ENCODE data around the gene SRCAP. TPM values are rescaled to one million over a fixed set of nuclear protein-coding genes. Genes with fewer than 3 reads are reported as not detected.
A peak's percentile ranks its signal among the peaks of the same experiment; 100 is the strongest.

The SRCAP gene
- total RNA-seq, 5 donors from 2014 or later (not counting 1 experiment from before 2014, with no cell fraction given) = 82.8 to 124 (median 114) TPM

DNA sequence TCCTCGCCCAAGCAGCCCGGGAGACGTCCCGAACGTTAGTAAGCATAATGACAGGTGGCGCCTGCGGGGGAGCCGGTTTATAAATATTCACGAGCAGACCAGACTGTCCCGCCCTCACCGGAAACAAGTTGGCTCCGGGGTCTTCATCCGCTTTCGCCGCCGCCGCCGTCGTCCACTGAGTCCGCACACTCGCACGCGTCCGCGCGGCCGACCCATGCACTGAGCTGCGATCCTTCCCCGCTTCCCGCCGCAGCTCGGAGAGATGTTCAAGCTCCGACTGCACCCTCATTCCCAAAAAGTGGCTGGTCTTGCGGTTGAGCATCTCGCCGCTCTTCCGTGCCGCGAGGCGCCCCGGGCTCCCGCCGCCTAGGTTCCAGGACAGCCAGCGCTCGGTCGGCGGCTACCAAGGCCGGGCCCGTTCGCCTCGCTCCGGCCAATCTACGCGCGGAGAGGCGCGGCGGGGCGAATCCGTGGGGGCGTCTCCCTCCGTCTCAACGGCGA lies 62.5 kb downstream of the SRCAP start:
- peaks cover 20% of the 10 kb centered on the region for H3K36me3 Mint-ChIP-seq
- H3K27ac Mint-ChIP-seq = peak overlapping the region; percentile 89 to 90
- Histone ChIP-seq H3K36me3 (ENCODE audit: control insufficient read depth in 2 of 2, extremely low read depth in 1 of 2, insufficient read depth in 1 of 2, low read length in 1 of 2) (peaks cover 9 to 41% of the 10 kb centered on the region in 2 donors), H3K9me3 (no peaks in the 10 kb centered on the region), H3K4me3 (ENCODE audit: control insufficient read depth in 1 of 2, extremely low read depth in 1 of 2, low read length in 1 of 2) (peak overlapping the region; percentile 84 to 85), H3K27me3 (replicated peaks in 1 of 2; ENCODE audit: control insufficient read depth in 2 of 2, extremely low read depth in 1 of 2, insufficient read depth in 2 of 2, low read length in 1 of 2) (no peaks in the 10 kb centered on the region), H3K27ac (ENCODE audit: low read length) (peak overlapping the region; percentile 70), H3K4me1 (ENCODE audit: control insufficient read depth in 1 of 2, extremely low read depth in 1 of 2, insufficient read depth in 2 of 2, low read length in 2 of 2) (peaks cover 10 to 42% of the 10 kb centered on the region in 2 experiments)
- CTCF ChIA-PET = no interaction called here
- DNase-seq (peak in 11 of 35 experiments; percentile 13 to 51 (median 21)), ATAC-seq (replicated peaks in 1 of 4) (peak; percentile 25 to 41 (median 32))
- H3K9me3 Mint-ChIP-seq = no peaks in the 10 kb centered on the region
- H3K4me1 Mint-ChIP-seq = peaks cover 28 to 37% (median 35%) of the 10 kb centered on the region in 3 donors
- POLR2A ChIA-PET = interaction anchor here in 1 of 2 donors (0.8 kb wide), 1 partner anchor 36 kb away, joined by 5 read pairs; no protein-coding TSS in a partner anchor
- H3K27me3 Mint-ChIP-seq = no peaks in the 10 kb centered on the region
- H3K4me3 Mint-ChIP-seq = peak overlapping the region; percentile 93 to 96 (median 96)
- WGBS (ENCODE audit: insufficient coverage) = 1% methylated on average over 55 of the region's 64 CpGs

DNA sequence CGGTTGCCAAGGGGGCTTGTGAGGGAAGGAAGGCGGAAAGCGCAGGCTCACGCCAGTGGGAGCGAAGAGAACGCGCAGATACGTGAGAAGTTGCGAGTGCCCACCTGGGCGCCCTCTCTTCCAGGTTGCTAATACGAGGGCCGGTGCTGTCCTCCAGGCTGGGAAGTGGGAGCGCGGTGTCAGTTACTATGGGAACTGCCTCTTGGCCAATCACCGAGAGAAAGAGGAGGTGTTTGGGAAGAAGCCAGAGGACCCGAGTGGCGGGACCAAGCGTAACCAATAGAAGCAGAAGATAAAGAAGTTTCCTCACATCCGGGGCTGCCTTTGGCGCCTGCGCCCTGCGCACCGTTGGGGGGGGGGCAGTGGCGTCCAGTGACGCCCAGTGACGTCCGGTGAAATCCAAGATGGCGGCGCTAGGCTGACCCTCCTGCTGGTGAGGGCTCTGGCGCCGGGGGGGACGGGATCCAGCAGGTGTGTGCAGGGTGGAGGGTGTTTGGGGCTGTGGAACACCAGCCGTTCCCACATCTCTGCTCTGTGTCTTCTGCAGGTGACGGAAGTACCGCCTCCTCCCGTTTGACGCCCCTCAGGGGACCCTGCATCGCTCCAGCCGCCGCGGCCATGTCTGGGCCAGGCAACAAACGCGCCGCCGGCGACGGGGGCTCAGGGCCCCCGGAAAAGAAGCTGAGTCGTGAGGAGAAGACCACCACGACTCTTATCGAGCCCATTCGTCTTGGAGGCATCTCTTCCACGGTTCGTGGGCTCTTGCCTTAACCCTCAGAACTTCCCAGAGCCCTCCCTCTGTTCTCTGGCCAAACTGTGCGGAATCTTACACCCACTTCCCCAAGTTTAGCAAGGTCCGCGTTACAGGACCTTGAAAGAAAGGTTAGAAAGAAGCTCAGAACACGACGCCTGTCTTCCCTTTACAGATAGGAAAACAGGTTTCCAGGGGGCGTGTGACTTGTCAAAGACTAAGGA lies 63.2 kb downstream of the SRCAP start, which contains the start of the genes CFAP119 and RNF40:
TSS of gene CFAP119 (minus strand) at position 135 of the 975 bp plus-strand sequence. CDS start 314 bp downstream, outside the sequence.
TSS of gene RNF40 (plus strand) at position 395 of the 975 bp plus-strand sequence. CDS start at position 619, 224 bp downstream.
- H3K27me3 Mint-ChIP-seq = no peaks in the 10 kb centered on the region
- H3K4me1 Mint-ChIP-seq = peaks cover 28 to 39% (median 37%) of the 10 kb centered on the region in 3 donors
- peak within 1 kb of the TSS; percentile 89 to 90 for H3K27ac Mint-ChIP-seq
- H3K9me3 ChIP-seq = no peaks in the 10 kb centered on the region
- H3K36me3 Mint-ChIP-seq = peaks cover 24% of the 10 kb centered on the region
- peak within 1 kb of the TSS; percentile 84 to 85 for H3K4me3 ChIP-seq (ENCODE audit: control insufficient read depth in 1 of 2, extremely low read depth in 1 of 2, low read length in 1 of 2)
- ChIA-PET POLR2A (interaction anchor here (0.5 to 0.8 kb wide), 4 partner anchors 27 to 306 kb away, joined by 3 to 6 read pairs (median 6); no protein-coding TSS in a partner anchor), CTCF (no interaction called here)
- H3K9me3 Mint-ChIP-seq = no peaks in the 10 kb centered on the region
- DNase-seq = peak; percentile 76 to 94 (median 84)
- H3K27me3 ChIP-seq (replicated peaks in 1 of 2; ENCODE audit: control insufficient read depth in 2 of 2, extremely low read depth in 1 of 2, insufficient read depth in 2 of 2, low read length in 1 of 2) = no peaks in the 10 kb centered on the region
- H3K27ac ChIP-seq (ENCODE audit: low read length) = peak within 1 kb of the TSS; percentile 70
- under 1% methylated on average over 47 of the region's 60 CpGs for WGBS (ENCODE audit: insufficient coverage)
- ATAC-seq (replicated peaks in 1 of 4) = peak; percentile 92 to 94 (median 94)
- peaks cover 6 to 41% of the 10 kb centered on the region in 2 donors for H3K36me3 ChIP-seq (ENCODE audit: control insufficient read depth in 2 of 2, extremely low read depth in 1 of 2, insufficient read depth in 1 of 2, low read length in 1 of 2)
- peak within 1 kb of the TSS; percentile 93 to 96 (median 96) for H3K4me3 Mint-ChIP-seq
- H3K4me1 ChIP-seq (ENCODE audit: control insufficient read depth in 1 of 2, extremely low read depth in 1 of 2, insufficient read depth in 2 of 2, low read length in 2 of 2) = peaks cover 10 to 49% of the 10 kb centered on the region in 2 experiments

- peak overlapping the region; percentile 70 for H3K27ac ChIP-seq (ENCODE audit: low read length)
- no peak for ATAC-seq (replicated peaks in 1 of 4)
- H3K27me3 ChIP-seq (replicated peaks in 1 of 2; ENCODE audit: control insufficient read depth in 2 of 2, extremely low read depth in 1 of 2, insufficient read depth in 2 of 2, low read length in 1 of 2) = no peaks in the 10 kb centered on the region
- Mint-ChIP-seq H3K27me3 (no peaks in the 10 kb centered on the region), H3K4me1 (peaks cover 28 to 43% (median 37%) of the 10 kb centered on the region in 3 donors), H3K27ac (peak overlapping the region; percentile 89 to 90), H3K4me3 (peak overlapping the region; percentile 93 to 96 (median 96)), H3K9me3 (no peaks in the 10 kb centered on the region), H3K36me3 (peaks cover 25% of the 10 kb centered on the region)
- H3K9me3 ChIP-seq = no peaks in the 10 kb centered on the region
- ChIA-PET CTCF (no interaction called here), POLR2A (interaction anchor here in 1 of 2 donors (0.5 to 0.6 kb wide), 3 partner anchors 26 to 305 kb away, joined by 3 to 6 read pairs (median 6); no protein-coding TSS in a partner anchor)
- no peak for DNase-seq
- H3K4me1 ChIP-seq (ENCODE audit: control insufficient read depth in 1 of 2, extremely low read depth in 1 of 2, insufficient read depth in 2 of 2, low read length in 2 of 2) = peaks cover 10 to 58% of the 10 kb centered on the region in 2 experiments
- peaks cover 6 to 50% of the 10 kb centered on the region in 2 donors for H3K36me3 ChIP-seq (ENCODE audit: control insufficient read depth in 2 of 2, extremely low read depth in 1 of 2, insufficient read depth in 1 of 2, low read length in 1 of 2)
- WGBS (ENCODE audit: insufficient coverage) = 91% methylated on average over 10 of the region's 15 CpGs
- H3K4me3 ChIP-seq (ENCODE audit: control insufficient read depth in 1 of 2, extremely low read depth in 1 of 2, low read length in 1 of 2) = peak overlapping the region; percentile 84 to 85
These were observed 64.2 kb downstream of the SRCAP start for GRCh38 chr16:30762991-30763725.

- peaks cover 28 to 43% (median 37%) of the 10 kb centered on the region in 3 donors for H3K4me1 Mint-ChIP-seq
- CTCF ChIA-PET = no interaction called here
- H3K36me3 Mint-ChIP-seq = peaks cover 32% of the 10 kb centered on the region
These were observed 65.1 kb downstream of the SRCAP start for GRCh38 chr16:30764086-30764485.

GRCh38 chr16:30764816-30765465 lies 66.0 kb downstream of the SRCAP start:
- peaks cover 34% of the 10 kb centered on the region for H3K36me3 Mint-ChIP-seq
- ChIA-PET CTCF (no interaction called here), POLR2A (interaction anchor here (0.5 kb wide), 2 partner anchors 46 to 213 kb away, joined by 3 to 6 read pairs; no protein-coding TSS in a partner anchor)
- H3K4me3 ChIP-seq (ENCODE audit: control insufficient read depth in 1 of 2, extremely low read depth in 1 of 2, low read length in 1 of 2) = no peak overlapping the region
- peaks cover 16 to 68% of the 10 kb centered on the region in 2 donors for H3K36me3 ChIP-seq (ENCODE audit: control insufficient read depth in 2 of 2, extremely low read depth in 1 of 2, insufficient read depth in 1 of 2, low read length in 1 of 2)
- H3K4me1 Mint-ChIP-seq = peaks cover 28 to 43% (median 37%) of the 10 kb centered on the region in 3 donors
- H3K4me3 Mint-ChIP-seq = no peak overlapping the region
- no peaks in the 10 kb centered on the region for H3K9me3 ChIP-seq
- H3K27ac ChIP-seq (ENCODE audit: low read length) = no peak overlapping the region
- H3K9me3 Mint-ChIP-seq = no peaks in the 10 kb centered on the region
- DNase-seq (no peak), ATAC-seq (replicated peaks in 1 of 4) (no peak)
- WGBS (ENCODE audit: insufficient coverage) = 95% methylated on average over 8 of the region's 12 CpGs
- H3K4me1 ChIP-seq (ENCODE audit: control insufficient read depth in 1 of 2, extremely low read depth in 1 of 2, insufficient read depth in 2 of 2, low read length in 2 of 2) = peaks cover 10 to 67% of the 10 kb centered on the region in 2 experiments
- no peak overlapping the region for H3K27ac Mint-ChIP-seq
- H3K27me3 ChIP-seq (replicated peaks in 1 of 2; ENCODE audit: control insufficient read depth in 2 of 2, extremely low read depth in 1 of 2, insufficient read depth in 2 of 2, low read length in 1 of 2) = no peaks in the 10 kb centered on the region
- H3K27me3 Mint-ChIP-seq = no peaks in the 10 kb centered on the region

More at GRCh38 chr16:30764086-30764485, 65.1 kb downstream of the SRCAP start:
- H3K4me1 ChIP-seq (ENCODE audit: control insufficient read depth in 1 of 2, extremely low read depth in 1 of 2, insufficient read depth in 2 of 2, low read length in 2 of 2) = peaks cover 10 to 67% of the 10 kb centered on the region in 2 experiments
- peak overlapping the region in 1 of 2 donors; percentile 4 for H3K27ac Mint-ChIP-seq
- no peaks in the 10 kb centered on the region for H3K9me3 Mint-ChIP-seq
- H3K9me3 ChIP-seq = no peaks in the 10 kb centered on the region
- H3K27me3 ChIP-seq (replicated peaks in 1 of 2; ENCODE audit: control insufficient read depth in 2 of 2, extremely low read depth in 1 of 2, insufficient read depth in 2 of 2, low read length in 1 of 2) = no peaks in the 10 kb centered on the region
- no peak overlapping the region for H3K27ac ChIP-seq (ENCODE audit: low read length)
- 97% methylated on average over 10 of the region's 11 CpGs for WGBS (ENCODE audit: insufficient coverage)
- peaks cover 13 to 60% of the 10 kb centered on the region in 2 donors for H3K36me3 ChIP-seq (ENCODE audit: control insufficient read depth in 2 of 2, extremely low read depth in 1 of 2, insufficient read depth in 1 of 2, low read length in 1 of 2)
- POLR2A ChIA-PET = no interaction called here
- H3K4me3 ChIP-seq (ENCODE audit: control insufficient read depth in 1 of 2, extremely low read depth in 1 of 2, low read length in 1 of 2) = no peak overlapping the region
- DNase-seq (no peak), ATAC-seq (replicated peaks in 1 of 4) (no peak)
- H3K4me3 Mint-ChIP-seq = peak overlapping the region; percentile 93 to 96 (median 96)
- no peaks in the 10 kb centered on the region for H3K27me3 Mint-ChIP-seq
